ENCODE results near the gene UAP1L1.

The UAP1L1 gene

DNA sequence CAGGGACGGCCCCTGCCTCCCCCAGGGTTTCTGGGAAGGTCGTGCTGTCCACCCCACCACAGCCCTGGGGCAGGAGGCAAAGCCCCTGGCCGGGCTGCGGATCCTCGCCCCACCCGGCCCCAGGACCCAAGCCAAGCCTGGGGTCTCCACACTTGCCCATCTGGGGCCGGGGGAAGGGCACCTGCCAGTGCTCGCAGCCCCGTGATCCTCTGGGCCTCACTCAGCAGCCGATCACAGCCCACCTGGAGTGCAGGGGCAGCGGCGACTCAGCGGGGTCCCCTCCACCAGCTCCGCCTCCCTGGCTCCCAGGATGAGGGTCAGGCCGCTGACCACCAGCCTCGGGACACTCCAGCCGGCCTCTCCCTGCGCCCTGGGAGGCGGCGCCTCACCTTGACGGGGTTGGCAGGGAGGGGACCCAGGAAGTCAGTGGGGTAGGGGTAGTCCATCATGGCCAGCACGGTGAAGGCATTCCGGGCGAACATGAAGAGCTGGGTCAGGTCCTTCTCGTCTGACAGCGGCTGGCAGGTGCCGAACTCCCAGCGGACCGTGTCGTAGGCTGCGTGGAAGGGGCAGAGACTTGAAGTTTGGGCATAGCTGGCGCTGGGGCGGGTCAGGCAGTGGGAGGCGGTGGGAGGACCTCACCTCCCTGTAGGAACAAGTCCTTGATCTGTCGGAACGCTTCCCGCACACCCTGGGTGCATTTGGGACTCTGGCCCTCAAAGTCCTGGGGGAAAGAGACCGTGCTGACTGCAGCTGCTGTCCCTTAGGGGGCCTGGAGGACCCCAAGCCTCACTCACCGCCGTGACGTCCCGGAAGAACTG, 35.5 kb downstream of the UAP1L1 start:
- peak overlapping the region; percentile 80 for H3K27ac ChIP-seq
- TF ChIP-seq, protein P1, sequence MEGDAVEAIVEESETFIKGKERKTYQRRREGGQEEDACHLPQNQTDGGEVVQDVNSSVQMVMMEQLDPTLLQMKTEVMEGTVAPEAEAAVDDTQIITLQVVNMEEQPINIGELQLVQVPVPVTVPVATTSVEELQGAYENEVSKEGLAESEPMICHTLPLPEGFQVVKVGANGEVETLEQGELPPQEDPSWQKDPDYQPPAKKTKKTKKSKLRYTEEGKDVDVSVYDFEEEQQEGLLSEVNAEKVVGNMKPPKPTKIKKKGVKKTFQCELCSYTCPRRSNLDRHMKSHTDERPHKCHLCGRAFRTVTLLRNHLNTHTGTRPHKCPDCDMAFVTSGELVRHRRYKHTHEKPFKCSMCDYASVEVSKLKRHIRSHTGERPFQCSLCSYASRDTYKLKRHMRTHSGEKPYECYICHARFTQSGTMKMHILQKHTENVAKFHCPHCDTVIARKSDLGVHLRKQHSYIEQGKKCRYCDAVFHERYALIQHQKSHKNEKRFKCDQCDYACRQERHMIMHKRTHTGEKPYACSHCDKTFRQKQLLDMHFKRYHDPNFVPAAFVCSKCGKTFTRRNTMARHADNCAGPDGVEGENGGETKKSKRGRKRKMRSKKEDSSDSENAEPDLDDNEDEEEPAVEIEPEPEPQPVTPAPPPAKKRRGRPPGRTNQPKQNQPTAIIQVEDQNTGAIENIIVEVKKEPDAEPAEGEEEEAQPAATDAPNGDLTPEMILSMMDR (IDR thresholded peaks at IDR 0.05): no peak
- TF ChIP-seq ZFX (IDR thresholded peaks at IDR 0.05; ENCODE audit: borderline replicate concordance): no peak

DNA sequence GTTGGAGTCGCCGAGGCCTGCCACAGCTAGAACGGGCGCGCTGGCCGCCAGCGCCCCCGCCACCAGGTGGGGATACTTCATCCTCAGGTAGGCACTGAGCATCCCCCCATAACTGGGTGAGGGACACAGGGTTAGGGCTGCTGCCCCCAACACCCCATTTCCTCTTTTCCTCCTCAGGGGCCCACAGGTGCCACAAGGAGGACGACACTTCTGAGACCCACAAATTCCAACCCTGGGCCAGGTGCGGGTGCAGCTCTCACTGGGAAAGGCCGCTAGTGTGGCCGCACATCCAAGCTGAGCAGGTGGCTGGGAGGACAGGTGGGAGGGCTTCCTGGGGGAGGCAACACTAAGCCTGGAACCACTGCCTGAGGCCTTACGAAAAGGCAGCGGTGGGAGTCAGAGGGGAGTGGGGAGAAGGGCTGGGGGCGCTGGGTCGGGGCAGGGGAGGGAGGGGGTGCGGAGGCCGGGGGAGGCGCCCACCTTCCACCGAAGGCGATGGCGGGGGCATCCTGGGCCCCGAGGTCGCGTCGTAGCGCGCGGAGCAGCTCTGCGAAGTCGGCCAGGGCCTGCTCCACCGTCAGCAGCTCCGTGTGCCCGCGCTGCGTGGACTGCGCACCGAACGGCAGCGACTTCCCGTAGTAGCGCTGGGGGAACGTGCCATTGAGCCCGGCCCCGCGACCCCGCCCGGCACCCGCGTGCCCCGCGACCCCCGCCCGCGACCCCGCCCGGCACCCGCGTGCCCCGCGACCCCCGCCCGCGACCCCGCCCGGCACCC, 36.3 kb downstream of the UAP1L1 start:
- H3K27ac ChIP-seq: peak overlapping the region; percentile 80
- no peak for TF ChIP-seq ZFX (IDR thresholded peaks at IDR 0.05; ENCODE audit: borderline replicate concordance)
- TF ChIP-seq, protein P1 (IDR thresholded peaks at IDR 0.05): no peak

DNA sequence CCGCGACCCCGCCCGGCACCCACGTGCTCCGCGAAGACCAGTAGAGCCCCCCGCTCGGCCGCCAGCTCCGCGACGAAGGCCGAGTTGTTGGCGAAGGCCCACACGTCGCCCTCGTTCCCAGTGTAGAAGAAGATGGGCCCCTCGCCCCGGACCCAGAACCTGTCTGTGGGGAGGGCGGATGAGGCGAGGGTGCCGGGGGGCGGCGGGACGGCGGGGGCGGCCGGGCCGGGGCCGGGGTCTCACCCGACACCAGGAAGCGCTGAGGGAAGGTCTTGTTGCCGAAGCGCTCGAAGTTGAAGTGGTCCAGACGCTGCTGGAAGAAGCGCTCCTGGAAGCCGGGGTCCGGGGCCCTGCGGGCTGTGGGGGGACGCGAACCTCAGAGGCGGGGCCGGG, 36.9 kb downstream of the UAP1L1 start:
- TF ChIP-seq, protein P1 (IDR thresholded peaks at IDR 0.05): no peak
- TF ChIP-seq ZFX (IDR thresholded peaks at IDR 0.05; ENCODE audit: borderline replicate concordance): no peak
- H3K27ac ChIP-seq: peak overlapping the region; percentile 80

DNA sequence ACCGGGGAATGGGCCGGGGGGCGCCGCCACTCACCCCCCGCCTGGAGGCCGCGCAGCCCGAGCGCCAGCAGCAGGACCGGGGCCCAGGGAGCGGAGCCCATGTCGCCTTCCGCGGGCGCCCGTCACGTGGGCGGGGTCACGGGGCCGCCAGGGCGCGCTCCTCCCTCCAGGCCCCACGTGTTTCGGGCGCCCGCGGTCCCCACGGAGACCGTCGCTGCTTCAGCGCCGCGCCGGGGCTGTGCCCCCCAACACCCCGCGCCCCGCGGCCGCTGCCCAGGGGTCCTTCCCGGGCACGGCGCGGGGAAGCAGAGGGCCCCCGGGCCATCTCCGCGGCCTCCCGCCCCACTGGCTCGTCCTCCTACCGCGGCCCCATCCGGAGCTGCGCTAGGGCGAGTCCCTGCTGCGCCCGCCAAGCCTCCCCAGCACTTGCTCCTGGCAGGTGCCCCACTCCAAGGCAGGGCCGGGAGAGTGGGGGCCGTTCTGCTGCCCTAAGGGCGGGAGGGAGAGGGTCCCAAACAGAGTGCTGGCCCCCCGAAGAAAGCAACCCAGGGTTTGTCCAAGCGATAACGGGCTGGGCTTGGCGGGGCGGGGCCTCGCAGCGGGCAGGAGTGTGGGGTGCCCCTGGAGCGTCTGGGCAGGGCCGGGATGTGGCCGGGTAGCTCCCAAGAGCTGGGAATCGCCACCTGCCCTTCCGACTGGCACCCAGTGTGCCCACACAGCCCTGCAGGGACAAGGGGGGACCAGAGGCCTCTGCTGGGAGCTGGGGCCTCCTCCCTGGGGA, 37.5 kb downstream of the UAP1L1 start, which contains the start of gene DPP7:
DPP7 (minus strand) TSS at position 121 of the 781 bp plus-strand sequence; CDS start at position 101, 20 bp downstream.
- H3K27ac ChIP-seq: peak within 1 kb of the TSS; percentile 80
- TF ChIP-seq, protein P1 (IDR thresholded peaks at IDR 0.05): no peak
- no peak for TF ChIP-seq ZFX (IDR thresholded peaks at IDR 0.05; ENCODE audit: borderline replicate concordance)

DNA sequence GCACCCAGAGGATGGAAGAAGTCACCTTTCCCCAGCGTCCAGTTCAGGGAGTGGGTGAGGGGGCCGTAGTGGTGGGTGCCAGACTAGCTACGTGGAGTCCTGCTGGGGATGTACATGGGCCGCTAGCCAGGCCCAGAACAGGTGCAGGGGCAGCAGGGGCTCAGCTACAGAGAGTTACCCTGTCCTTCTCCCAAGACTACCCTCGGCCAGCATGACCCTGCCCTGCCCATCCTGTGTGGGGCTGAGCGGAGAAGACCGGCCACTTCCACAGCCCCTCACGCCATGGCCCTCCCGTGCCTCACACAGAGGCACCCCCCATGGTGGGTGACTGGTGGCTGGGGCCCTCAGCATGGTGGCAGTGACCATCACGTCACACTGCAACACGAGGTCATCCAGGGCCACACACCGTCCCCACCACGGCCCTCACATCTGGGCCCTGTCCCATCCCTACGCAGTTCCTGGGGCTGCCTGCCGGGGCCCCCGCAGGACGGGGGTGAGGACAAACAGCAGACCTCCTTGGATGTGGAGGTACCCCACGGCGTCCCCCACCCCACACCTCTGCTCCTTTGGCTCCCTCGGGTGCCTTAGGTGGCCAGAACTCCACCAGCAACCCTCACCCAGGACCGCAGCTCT, 38.2 kb downstream of the UAP1L1 start:
- peak overlapping the region; percentile 80 for H3K27ac ChIP-seq
- TF ChIP-seq ZFX (IDR thresholded peaks at IDR 0.05; ENCODE audit: borderline replicate concordance): no peak
- TF ChIP-seq, protein P1 (IDR thresholded peaks at IDR 0.05): no peak

DNA sequence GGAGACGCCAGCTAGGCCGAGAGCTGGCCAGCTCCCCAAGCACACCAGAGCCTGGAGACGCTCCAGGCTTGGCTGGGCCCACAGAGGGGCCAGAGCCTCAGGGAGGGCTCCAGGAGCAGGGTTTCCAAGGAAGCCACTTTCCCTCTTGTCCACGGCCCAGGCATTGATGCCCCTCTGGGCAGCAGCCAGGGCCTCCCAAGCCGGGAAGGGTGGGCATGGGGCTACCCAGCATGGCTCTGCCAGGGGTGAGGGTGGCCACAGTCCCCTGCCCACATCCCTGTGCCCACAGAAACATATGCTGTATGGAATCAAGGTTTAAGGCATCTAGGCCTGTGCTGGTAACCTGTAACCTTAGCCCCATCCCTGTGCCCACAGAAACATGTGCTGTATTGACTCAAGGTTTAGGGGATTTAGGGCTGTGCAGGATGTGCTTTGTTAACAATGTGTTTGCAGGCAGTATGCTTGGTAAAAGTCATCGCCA, 38.8 kb downstream of the UAP1L1 start:
- peak overlapping the region; percentile 80 for H3K27ac ChIP-seq
- TF ChIP-seq, protein P1 (IDR thresholded peaks at IDR 0.05): no peak
- TF ChIP-seq ZFX (IDR thresholded peaks at IDR 0.05; ENCODE audit: borderline replicate concordance): no peak
